PC-9 (cell line): ENCODE measurements around the gene BOK.

Experiments used
- CTCF ChIP-seq: fragments of 200-600 bp; sonication (generic); conservative IDR thresholded peaks from 2 replicates; pipeline ENCODE4 v1.6.1; 2017; ENCODE audit warnings: mixed run types, antibody characterized with exemption, mild to moderate bottlenecking, moderate library complexity
- EZH2 ChIP-seq: fragments of 200-600 bp; sonication (generic); IDR thresholded peaks from 2 replicates; pipeline ENCODE4 v1.8.0; 2017; ENCODE audit warnings: antibody characterized with exemption, low read depth

DNA sequence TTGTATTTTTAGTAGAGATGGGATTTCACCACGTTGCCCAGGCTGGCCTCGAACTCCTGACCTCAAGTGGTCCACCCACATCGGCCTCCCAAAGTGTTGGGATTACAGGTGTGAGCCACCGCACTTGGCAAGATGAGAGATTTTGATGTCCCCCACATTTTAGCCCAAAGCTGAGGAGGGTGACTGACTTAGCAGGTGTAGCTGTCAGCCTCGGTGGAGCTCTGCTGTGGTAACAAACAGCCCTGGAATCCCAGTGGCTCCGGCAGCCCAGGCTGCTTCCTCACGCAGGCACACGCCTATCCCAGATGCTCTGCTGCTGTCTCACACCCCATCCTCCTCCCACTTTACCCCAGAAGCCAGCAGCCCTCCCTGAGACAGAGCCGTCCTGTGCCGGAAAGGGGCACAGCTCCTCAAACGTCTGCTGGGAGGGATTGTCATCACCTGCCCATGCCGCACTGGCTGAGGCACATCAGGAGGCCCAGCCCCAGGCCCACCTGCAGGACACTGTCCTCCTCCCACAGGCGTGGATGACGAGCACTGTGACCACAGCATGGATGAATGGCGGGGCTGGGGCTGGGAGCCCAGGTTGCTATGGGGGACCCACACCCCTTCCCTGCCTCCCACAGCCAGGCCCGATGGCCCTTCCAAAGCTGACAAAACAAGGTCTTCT lies 10.6 kb upstream of the BOK start:
- TF ChIP-seq CTCF (no peak), EZH2 (no peak)
